ENCODE data around the gene RALY.

Gene RALY

DNA sequence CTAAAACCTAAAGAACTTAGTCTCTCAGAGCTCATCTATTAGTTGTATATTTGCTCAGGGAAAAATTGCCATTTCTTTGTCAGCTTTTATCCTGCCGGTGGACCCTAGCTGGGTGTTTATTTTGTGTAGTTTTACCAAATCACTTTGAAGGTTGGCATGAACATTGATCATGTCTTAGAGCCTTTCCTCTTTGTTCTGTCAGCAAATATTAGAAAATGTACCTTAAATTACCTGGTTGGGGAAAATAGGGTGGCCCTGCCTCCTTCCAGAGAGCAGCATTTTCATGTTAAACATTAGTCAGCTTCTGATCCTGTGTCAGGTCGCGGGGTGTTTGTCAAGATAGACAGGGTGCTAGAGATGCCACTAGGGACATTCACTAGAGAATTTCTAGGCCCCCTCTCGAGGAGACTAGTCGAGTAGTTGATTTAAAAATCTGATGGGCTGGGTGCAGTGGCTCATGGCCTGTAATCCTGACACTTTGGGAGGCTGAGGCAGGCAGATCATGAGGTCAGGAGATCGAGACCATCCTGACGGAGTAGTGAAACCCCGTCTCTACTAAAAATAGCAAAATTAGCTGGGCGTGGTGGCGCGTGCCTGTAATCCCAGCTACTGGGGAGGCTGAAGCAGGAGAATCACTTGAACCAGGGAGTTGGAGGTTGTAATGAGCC is 11.2 kb downstream of the RALY start:
- DNase-seq (ENCODE audit: low read depth) = no peak
- TF ChIP-seq, protein P1, sequence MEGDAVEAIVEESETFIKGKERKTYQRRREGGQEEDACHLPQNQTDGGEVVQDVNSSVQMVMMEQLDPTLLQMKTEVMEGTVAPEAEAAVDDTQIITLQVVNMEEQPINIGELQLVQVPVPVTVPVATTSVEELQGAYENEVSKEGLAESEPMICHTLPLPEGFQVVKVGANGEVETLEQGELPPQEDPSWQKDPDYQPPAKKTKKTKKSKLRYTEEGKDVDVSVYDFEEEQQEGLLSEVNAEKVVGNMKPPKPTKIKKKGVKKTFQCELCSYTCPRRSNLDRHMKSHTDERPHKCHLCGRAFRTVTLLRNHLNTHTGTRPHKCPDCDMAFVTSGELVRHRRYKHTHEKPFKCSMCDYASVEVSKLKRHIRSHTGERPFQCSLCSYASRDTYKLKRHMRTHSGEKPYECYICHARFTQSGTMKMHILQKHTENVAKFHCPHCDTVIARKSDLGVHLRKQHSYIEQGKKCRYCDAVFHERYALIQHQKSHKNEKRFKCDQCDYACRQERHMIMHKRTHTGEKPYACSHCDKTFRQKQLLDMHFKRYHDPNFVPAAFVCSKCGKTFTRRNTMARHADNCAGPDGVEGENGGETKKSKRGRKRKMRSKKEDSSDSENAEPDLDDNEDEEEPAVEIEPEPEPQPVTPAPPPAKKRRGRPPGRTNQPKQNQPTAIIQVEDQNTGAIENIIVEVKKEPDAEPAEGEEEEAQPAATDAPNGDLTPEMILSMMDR (IDR thresholded peaks at IDR 0.05; ENCODE audit: insufficient read depth, low read depth, low read length, missing control alignments) = no peak
- H3K4me3 ChIP-seq (ENCODE audit: low read depth, low read length) = no peak overlapping the region

DNA sequence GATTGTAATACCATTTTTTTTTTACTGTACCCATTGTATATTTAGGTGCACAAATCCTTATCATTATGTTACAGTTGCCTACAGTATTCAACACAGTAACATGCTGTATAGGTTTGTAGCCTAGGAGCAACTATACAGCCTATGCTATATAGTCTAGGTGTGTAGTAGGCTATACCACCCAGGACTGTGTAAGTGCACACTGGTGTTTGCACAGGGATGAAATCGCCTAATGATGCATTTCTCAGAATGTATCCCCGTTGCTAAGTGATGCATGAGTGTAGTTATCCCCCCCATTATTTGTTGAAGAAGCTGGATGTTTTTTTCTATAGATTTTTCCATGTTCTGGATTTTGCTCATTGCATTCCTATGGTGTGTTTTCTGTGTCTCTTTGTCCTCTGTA is 12.9 kb downstream of the RALY start:
- no peak overlapping the region for H3K4me3 ChIP-seq (ENCODE audit: low read depth, low read length)
- TF ChIP-seq, protein P1 (IDR thresholded peaks at IDR 0.05; ENCODE audit: insufficient read depth, low read depth, low read length, missing control alignments) = no peak
- DNase-seq (ENCODE audit: low read depth) = no peak

DNA sequence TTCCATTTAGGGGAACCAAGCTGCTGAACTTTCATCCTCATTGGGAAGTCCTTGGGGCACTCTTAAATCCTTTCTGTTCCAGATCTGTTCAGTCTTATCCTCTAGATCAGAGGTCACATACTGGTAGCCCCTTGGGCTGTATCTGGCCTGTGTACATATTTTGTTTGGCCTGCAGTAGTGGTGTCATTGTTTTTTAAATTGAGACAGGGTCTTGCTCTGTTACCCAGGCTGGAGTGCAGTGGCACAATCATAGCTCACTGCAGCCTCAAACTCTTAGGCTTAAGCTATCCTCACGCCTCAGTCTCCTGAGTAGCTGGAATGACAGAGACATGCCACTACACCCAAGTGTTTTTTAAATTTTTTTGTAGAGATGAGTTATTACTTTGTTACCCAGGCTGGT is 14.8 kb downstream of the RALY start:
- TF ChIP-seq, protein P1 (IDR thresholded peaks at IDR 0.05; ENCODE audit: insufficient read depth, low read depth, low read length, missing control alignments) = no peak
- no peak for DNase-seq (ENCODE audit: low read depth)
- H3K4me3 ChIP-seq (ENCODE audit: low read depth, low read length) = no peak overlapping the region

DNA sequence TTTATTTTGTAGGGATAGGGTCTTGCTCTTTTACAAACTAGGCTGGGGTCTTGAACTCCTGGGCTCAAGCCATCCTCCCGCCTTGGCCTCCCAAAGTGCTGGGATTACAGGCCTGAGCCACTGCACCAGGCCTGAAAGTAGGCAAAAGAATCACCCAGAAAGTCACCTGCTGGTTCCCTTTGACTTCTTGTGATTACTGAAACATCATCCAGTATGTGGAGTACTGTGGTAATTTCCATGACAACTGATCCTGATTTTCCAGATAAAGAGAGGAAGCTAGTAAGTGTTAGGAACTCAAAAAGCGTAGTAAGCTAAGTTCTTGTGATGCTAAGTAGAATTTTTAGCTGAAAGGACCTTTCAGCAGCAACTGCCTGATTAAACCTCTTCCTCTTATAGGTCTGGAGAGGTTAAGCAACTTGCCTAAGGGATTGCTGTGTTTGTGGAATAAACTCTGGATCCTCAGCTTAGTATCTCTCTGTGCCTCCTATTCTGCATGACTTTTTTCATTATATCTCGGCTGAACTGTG is 16.8 kb downstream of the RALY start:
- TF ChIP-seq, protein P1 (IDR thresholded peaks at IDR 0.05; ENCODE audit: insufficient read depth, low read depth, low read length, missing control alignments) = no peak
- DNase-seq (ENCODE audit: low read depth) = no peak
- H3K4me3 ChIP-seq (ENCODE audit: low read depth, low read length) = no peak overlapping the region

DNA sequence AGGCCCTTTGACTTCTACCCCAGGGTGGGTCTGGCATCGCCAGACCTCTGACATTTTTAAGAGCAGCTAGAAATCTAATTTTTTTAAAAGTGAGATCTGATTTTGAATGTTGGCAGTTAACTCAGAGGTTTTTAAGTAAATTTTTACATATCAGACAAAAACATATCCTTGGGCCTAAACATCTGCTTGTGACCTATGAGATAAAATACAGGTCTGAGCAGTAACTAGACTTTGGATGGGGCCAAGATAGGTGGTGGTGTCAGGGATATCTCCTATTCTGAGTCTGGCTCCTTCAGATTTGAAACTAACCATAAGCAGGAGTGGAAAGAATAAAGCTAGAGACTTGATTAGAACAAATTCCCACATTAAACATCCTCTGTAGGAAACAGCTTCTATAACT is 17.6 kb downstream of the RALY start:
- no peak overlapping the region for H3K4me3 ChIP-seq (ENCODE audit: low read depth, low read length)
- TF ChIP-seq, protein P1 (IDR thresholded peaks at IDR 0.05; ENCODE audit: insufficient read depth, low read depth, low read length, missing control alignments) = no peak

DNA sequence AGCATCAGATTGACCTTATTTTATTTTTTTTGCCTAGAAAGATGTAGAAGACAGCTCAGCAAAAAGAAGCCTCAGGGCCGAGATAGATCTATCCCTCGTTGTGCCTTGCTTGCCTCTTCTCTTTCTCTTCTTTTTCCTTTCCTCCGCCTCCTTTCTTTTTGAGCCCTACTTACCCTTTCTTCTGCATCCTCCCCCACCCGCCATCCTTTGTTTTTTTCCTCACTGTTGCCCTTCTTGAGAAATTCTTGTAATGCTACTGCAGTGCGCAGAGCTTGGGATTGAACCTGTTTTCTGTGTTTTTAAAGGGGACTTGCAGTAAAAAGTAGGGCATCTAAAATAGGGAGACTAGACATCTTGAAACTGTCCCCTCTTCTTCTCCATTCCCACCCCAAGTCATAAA is 18.6 kb downstream of the RALY start:
- TF ChIP-seq, protein P1 (IDR thresholded peaks at IDR 0.05; ENCODE audit: insufficient read depth, low read depth, low read length, missing control alignments) = no peak
- no peak overlapping the region for H3K4me3 ChIP-seq (ENCODE audit: low read depth, low read length)
- DNase-seq (ENCODE audit: low read depth) = no peak

More for the DNA sequence above, 17.6 kb downstream of the RALY start:
- no peak for DNase-seq (ENCODE audit: low read depth)

DNA sequence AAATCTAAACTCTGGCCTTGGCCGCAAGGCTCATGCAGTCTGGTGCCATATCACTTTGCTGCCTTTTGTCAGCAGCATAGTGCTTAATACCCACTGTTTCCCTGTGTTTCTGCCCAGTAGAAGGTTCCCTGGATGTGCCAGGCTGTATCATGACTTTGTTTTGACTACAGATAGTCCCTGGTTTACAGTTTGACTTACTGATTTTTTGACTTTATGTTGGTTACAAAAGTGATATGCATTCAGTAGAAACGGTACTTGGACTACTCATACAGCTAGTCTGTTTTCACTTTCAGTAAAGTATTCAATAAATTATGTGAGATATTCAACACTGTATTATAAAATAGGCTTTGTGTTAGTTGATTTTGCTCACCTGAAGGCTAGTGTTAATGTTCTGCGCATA is 19.0 kb downstream of the RALY start:
- DNase-seq (ENCODE audit: low read depth) = no peak
- TF ChIP-seq, protein P1 (IDR thresholded peaks at IDR 0.05; ENCODE audit: insufficient read depth, low read depth, low read length, missing control alignments) = no peak
- no peak overlapping the region for H3K4me3 ChIP-seq (ENCODE audit: low read depth, low read length)
